Measurements from ENCODE around the gene LRP1B.

The LRP1B gene

GRCh38 chr2:140247451-140248195, 1883.2 kb downstream of the LRP1B start:
- no peak for TF ChIP-seq CTCF (IDR thresholded peaks at IDR 0.05; ENCODE audit: low read depth, low read length, missing control alignments)
- H3K4me3 ChIP-seq (ENCODE audit: low read depth, low read length), result no peak overlapping the region
- DNase-seq (ENCODE audit: low read depth), result no peak

GRCh38 chr2:140246957-140247356, 1883.9 kb downstream of the LRP1B start:
- DNase-seq (ENCODE audit: low read depth), result no peak
- no peak overlapping the region for H3K4me3 ChIP-seq (ENCODE audit: low read depth, low read length)
- TF ChIP-seq CTCF (IDR thresholded peaks at IDR 0.05; ENCODE audit: low read depth, low read length, missing control alignments), result no peak

GRCh38 chr2:140246058-140246457, 1884.8 kb downstream of the LRP1B start:
- H3K4me3 ChIP-seq (ENCODE audit: low read depth, low read length), result no peak overlapping the region
- DNase-seq (ENCODE audit: low read depth), result no peak
- TF ChIP-seq CTCF (IDR thresholded peaks at IDR 0.05; ENCODE audit: low read depth, low read length, missing control alignments), result no peak

- no peak for DNase-seq (ENCODE audit: low read depth)
- no peak overlapping the region for H3K4me3 ChIP-seq (ENCODE audit: low read depth, low read length)
- TF ChIP-seq CTCF (IDR thresholded peaks at IDR 0.05; ENCODE audit: low read depth, low read length, missing control alignments), result no peak
Measured at GRCh38 chr2:140242889-140243288, 1887.9 kb downstream of the LRP1B start.

GRCh38 chr2:140234116-140234515, 1896.7 kb downstream of the LRP1B start:
- no peak for DNase-seq (ENCODE audit: low read depth)
- H3K4me3 ChIP-seq (ENCODE audit: low read depth, low read length), result no peak overlapping the region
- no peak for TF ChIP-seq CTCF (IDR thresholded peaks at IDR 0.05; ENCODE audit: low read depth, low read length, missing control alignments)

GRCh38 chr2:140210963-140211362, 1919.9 kb downstream of the LRP1B start:
- no peak overlapping the region for H3K4me3 ChIP-seq (ENCODE audit: low read depth, low read length)
- no peak for DNase-seq (ENCODE audit: low read depth)
- no peak for TF ChIP-seq CTCF (IDR thresholded peaks at IDR 0.05; ENCODE audit: low read depth, low read length, missing control alignments)

- no peak for DNase-seq (ENCODE audit: low read depth)
- H3K4me3 ChIP-seq (ENCODE audit: low read depth, low read length), result no peak overlapping the region
- no peak for TF ChIP-seq CTCF (IDR thresholded peaks at IDR 0.05; ENCODE audit: low read depth, low read length, missing control alignments)
Measured at GRCh38 chr2:140205093-140205492, 1925.7 kb downstream of the LRP1B start.

Data from GM12864 (cell line).